MCF 10A (cell line): Measurements from ENCODE around the gene IFITM2. TPM values are rescaled to one million over a fixed set of nuclear protein-coding genes. Genes with fewer than 3 reads are reported as not detected.
"Not testable (repeated sequence)": the region's sequence is repeated elsewhere in the genome, so short reads cannot be mapped to it uniquely, and the experiment has no call there.

Experiments
- BruUV-seq: library from RNA; stranded (reverse); fragments of 400-500 nt; replicated peaks from 2 replicates; lab custom pipeline; 2021; lab: Mats Ljungman, UMichigan
- CTCF ChIA-PET: fragments of 300-600 bp; sonication (Branson Sonifier 250); formaldehyde crosslinking; extraction: SDS; loops from one replicate; lab custom pipeline; 2021; ENCODE audit warnings: antibody characterized with exemption, inconsistent platforms; lab: Yijun Ruan, JAX
- POLR2A ChIA-PET: fragments of 300-600, 350-650 bp; sonication (Branson Sonifier 250); formaldehyde crosslinking; extraction: SDS; loops from one replicate; lab custom pipeline; 2020; ENCODE audit warnings: antibody characterized with exemption, inconsistent platforms; lab: Yijun Ruan, JAX
- DNase-seq: peaks from one replicate; pipeline ENCODE4 v3.0.0-alpha.2; 2018; ENCODE audit not compliant: unreplicated experiment
- H3K27ac Mint-ChIP-seq: one replicate; pipeline ENCODE4 v1.8.0; 2022; ENCODE audit warnings: mild to moderate bottlenecking, low read depth, mixed read lengths; ENCODE audit not compliant: unreplicated experiment
- H3K27me3 Mint-ChIP-seq: one replicate; pipeline ENCODE4 v1.8.0; 2022; ENCODE audit warnings: mixed read lengths; ENCODE audit not compliant: insufficient read depth, unreplicated experiment
- H3K36me3 Mint-ChIP-seq: one replicate; pipeline ENCODE4 v1.8.0; 2022; ENCODE audit warnings: mild to moderate bottlenecking, moderate library complexity, mixed read lengths; ENCODE audit not compliant: insufficient read depth, unreplicated experiment
- H3K4me1 Mint-ChIP-seq: one replicate; pipeline ENCODE4 v1.8.0; 2022; ENCODE audit warnings: mixed read lengths; ENCODE audit not compliant: insufficient read depth, unreplicated experiment
- H3K4me3 Mint-ChIP-seq: one replicate; pipeline ENCODE4 v1.8.0; 2022; ENCODE audit warnings: mild to moderate bottlenecking, moderate library complexity, mixed read lengths; ENCODE audit not compliant: unreplicated experiment
- H3K9me3 Mint-ChIP-seq: one replicate; pipeline ENCODE4 v1.8.0; 2022; ENCODE audit warnings: mixed read lengths; ENCODE audit not compliant: unreplicated experiment
- intact Hi-C: fragments of 100-400 bp; cut with micrococcal nuclease; formaldehyde crosslinking; loops from 2 replicates; pipeline ENCODE4 v1.14.1; 2022
- total RNA-seq: library from RNA; stranded (reverse); gene quantifications from 2 replicates; pipeline ENCODE4 v1.2.3, GENCODE V29; 2022
- TF ChIP-seq, protein P1 (sequence below): fragments of 200-600 bp; IDR thresholded peaks from one replicate; pipeline ENCODE4 v1.8.0; 2022; ENCODE audit warnings: antibody characterized with exemption, mild to moderate bottlenecking; ENCODE audit not compliant: unreplicated experiment

Gene IFITM2
- total RNA-seq, 1 experiment from 2014 or later = 314 TPM

DNA sequence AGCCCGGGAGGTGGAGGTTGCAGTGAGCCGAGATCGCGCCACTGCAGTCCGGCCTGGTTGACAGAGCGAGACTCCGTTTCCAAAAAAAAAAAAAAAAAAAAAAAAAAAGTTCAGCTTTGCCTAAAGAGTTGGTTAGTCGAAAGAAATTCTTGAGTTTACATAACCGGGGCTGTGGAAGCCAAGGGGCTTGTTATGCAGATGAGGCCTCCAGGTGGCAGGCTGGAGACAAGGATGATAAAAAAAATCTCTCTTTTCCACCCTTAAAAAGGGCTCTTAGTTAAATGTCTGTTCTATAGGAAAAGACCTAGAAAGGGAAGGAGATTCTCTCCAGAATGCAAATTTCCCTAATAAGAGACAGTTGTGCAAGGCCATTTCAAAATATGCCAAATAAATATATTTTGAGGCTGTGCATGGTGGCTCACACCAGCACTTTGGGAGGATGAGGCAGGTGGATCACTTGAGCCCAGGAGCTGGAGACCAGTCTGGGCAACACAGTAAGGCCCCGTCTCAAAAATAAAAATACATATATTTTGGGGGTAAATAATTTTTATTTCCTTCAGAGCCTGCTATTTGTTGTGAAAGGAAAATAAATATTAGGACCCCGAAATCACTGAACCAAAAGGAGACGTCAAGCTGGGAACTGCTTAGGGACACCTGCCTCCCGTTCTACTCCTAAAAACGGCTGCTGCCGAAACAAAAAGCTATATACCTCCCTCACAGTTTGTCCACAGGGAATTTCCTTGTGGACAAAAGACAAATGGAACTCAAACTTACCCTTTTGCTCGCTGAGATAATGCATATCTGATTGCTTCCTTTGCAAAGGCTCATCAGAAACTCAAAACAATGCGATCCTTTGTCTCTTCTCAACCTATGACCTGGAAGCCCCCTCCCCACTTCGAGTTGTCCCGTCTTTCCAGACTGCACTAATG is 2.4 kb upstream of the IFITM2 start:
- DNase-seq = peak; percentile 74
- no peak overlapping the region for H3K27ac Mint-ChIP-seq
- CTCF ChIA-PET = interaction anchor here (0.6 to 5.0 kb wide), 11 partner anchors 11 to 151 kb away, joined by 3 to 68 read pairs (median 6); partner anchors contain the start of gene PTDSS2
- no peaks in the 10 kb centered on the region for H3K27me3 Mint-ChIP-seq
- POLR2A ChIA-PET = interaction anchor here (0.6 to 1.8 kb wide), 5 partner anchors 19 to 472 kb away, joined by 3 to 5 read pairs (median 4); partner anchors contain the start of genes GATD1 and PKP3
- no TSS peak for BruUV-seq
- no peaks in the 10 kb centered on the region for H3K36me3 Mint-ChIP-seq
- peaks cover 20% of the 10 kb centered on the region for H3K4me1 Mint-ChIP-seq
- intact Hi-C loops = loop anchor here (2.0 to 5.0 kb wide), 2 partner anchors 53 to 144 kb away; no protein-coding TSS in a partner anchor
- no peak overlapping the region for H3K4me3 Mint-ChIP-seq
- TF ChIP-seq, protein P1, sequence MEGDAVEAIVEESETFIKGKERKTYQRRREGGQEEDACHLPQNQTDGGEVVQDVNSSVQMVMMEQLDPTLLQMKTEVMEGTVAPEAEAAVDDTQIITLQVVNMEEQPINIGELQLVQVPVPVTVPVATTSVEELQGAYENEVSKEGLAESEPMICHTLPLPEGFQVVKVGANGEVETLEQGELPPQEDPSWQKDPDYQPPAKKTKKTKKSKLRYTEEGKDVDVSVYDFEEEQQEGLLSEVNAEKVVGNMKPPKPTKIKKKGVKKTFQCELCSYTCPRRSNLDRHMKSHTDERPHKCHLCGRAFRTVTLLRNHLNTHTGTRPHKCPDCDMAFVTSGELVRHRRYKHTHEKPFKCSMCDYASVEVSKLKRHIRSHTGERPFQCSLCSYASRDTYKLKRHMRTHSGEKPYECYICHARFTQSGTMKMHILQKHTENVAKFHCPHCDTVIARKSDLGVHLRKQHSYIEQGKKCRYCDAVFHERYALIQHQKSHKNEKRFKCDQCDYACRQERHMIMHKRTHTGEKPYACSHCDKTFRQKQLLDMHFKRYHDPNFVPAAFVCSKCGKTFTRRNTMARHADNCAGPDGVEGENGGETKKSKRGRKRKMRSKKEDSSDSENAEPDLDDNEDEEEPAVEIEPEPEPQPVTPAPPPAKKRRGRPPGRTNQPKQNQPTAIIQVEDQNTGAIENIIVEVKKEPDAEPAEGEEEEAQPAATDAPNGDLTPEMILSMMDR = peak; percentile 58
- no peaks in the 10 kb centered on the region for H3K9me3 Mint-ChIP-seq

GRCh38 chr11:305844-306211 is 1.8 kb upstream of the IFITM2 start:
- no peaks in the 10 kb centered on the region for H3K36me3 Mint-ChIP-seq
- no peak overlapping the region for H3K4me3 Mint-ChIP-seq
- BruUV-seq = no TSS peak
- no peak overlapping the region for H3K27ac Mint-ChIP-seq
- intact Hi-C loops = loop anchor here (2.0 to 5.0 kb wide), 2 partner anchors 54 to 143 kb away; no protein-coding TSS in a partner anchor
- ChIA-PET POLR2A (interaction anchor here (0.6 to 1.3 kb wide), 4 partner anchors 19 to 471 kb away, joined by 3 to 5 read pairs (median 4); partner anchors contain the start of genes GATD1 and PKP3), CTCF (interaction anchor here (0.6 to 5.0 kb wide), 14 partner anchors 10 to 143 kb away, joined by 3 to 68 read pairs (median 5); partner anchors contain the start of gene PTDSS2)
- H3K27me3 Mint-ChIP-seq = no peaks in the 10 kb centered on the region
- TF ChIP-seq, protein P1 = no peak
- H3K4me1 Mint-ChIP-seq = peaks cover 20% of the 10 kb centered on the region
- no peaks in the 10 kb centered on the region for H3K9me3 Mint-ChIP-seq
- no peak for DNase-seq

GRCh38 chr11:306645-307371 is 808 bp upstream of the IFITM2 start:
- no peaks in the 10 kb centered on the region for H3K9me3 Mint-ChIP-seq
- intact Hi-C loops = loop anchor here (5.0 kb wide), 1 partner anchor 55 kb away; no protein-coding TSS in a partner anchor
- ChIA-PET CTCF (interaction anchor here (0.8 to 5.0 kb wide), 11 partner anchors 9 to 142 kb away, joined by 3 to 68 read pairs (median 6); partner anchors contain the start of gene PTDSS2), POLR2A (interaction anchor here (1.2 to 2.4 kb wide), 4 partner anchors 23 to 87 kb away, joined by 3 to 24 read pairs (median 5); partner anchors contain the start of gene PKP3)
- no peak overlapping the region for H3K4me3 Mint-ChIP-seq
- BruUV-seq = no TSS peak
- no peak overlapping the region for H3K27ac Mint-ChIP-seq
- TF ChIP-seq, protein P1 = no peak
- H3K36me3 Mint-ChIP-seq = no peaks in the 10 kb centered on the region
- no peaks in the 10 kb centered on the region for H3K27me3 Mint-ChIP-seq
- peaks cover 20% of the 10 kb centered on the region for H3K4me1 Mint-ChIP-seq
- DNase-seq = no peak

- Mint-ChIP-seq H3K4me3 (peak overlapping the region; percentile 73), H3K4me1 (peaks cover 27% of the 10 kb centered on the region), H3K27ac (peak overlapping the region; percentile 61)
- ChIA-PET POLR2A (interaction anchor here (0.6 to 1.9 kb wide), 16 partner anchors 8 to 198 kb away, joined by 3 to 20 read pairs (median 4); partner anchors contain the start of genes BET1L, PKP3, PSMD13 and RIC8A), CTCF (interaction anchor here (0.5 to 1.5 kb wide), 8 partner anchors 9 to 139 kb away, joined by 3 to 8 read pairs (median 3); no protein-coding TSS in a partner anchor)
- BruUV-seq = TSS peak; percentile 52
- H3K9me3 Mint-ChIP-seq, H3K36me3 Mint-ChIP-seq, H3K27me3 Mint-ChIP-seq: not testable (repeated sequence)
- DNase-seq = peak; percentile 44
- intact Hi-C loops = loop anchor here (1.0 to 5.0 kb wide), 3 partner anchors 22 to 57 kb away; no protein-coding TSS in a partner anchor
Measured at GRCh38 chr11:308740-309665, 1.4 kb downstream of the IFITM2 start.

DNA sequence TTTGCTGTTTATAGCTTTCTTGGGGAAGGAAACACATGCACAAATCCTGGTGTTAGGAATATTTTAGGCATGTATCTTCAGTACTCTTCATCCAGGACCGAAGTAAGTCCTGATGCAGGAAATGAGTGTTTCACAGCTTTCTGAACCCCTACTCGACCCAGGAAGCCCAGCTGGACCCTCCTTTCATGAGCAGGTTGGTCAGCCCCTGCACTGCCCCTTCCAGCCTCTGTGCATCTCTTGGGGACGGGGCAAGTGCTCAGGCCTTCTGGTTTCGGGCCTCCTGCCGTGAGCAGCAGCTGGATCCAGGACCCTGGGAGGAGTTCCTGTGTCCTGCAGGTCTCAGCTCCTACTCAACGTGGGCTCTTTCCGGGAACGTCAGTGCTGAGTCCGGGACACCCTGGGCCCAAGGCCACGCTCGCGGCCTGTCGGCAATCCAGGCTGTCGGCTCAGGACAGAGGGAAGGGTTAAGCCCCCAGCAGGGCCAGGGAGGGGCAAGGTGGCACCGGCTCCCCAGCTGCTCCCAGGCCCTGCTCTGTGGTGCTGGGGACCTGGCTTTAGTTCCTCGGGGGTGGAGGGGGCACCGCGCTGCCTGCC is 2.5 kb downstream of the IFITM2 start:
- Mint-ChIP-seq H3K4me1 (peaks cover 32% of the 10 kb centered on the region), H3K27ac (peak overlapping the region; percentile 61), H3K4me3 (peak overlapping the region; percentile 73)
- H3K9me3 Mint-ChIP-seq, H3K27me3 Mint-ChIP-seq, BruUV-seq, H3K36me3 Mint-ChIP-seq: not testable (repeated sequence)
- POLR2A ChIA-PET = interaction anchor here (0.6 to 1.9 kb wide), 9 partner anchors 9 to 197 kb away, joined by 3 to 20 read pairs (median 5); partner anchors contain the start of genes BET1L, PKP3, RIC8A and RNH1
- intact Hi-C loops = loop anchor here (1.0 to 5.0 kb wide), 2 partner anchors 21 to 58 kb away; no protein-coding TSS in a partner anchor
- CTCF ChIA-PET = interaction anchor here (1.1 to 1.5 kb wide), 5 partner anchors 45 to 138 kb away, joined by 3 to 8 read pairs (median 3); no protein-coding TSS in a partner anchor
- DNase-seq = peak; percentile 25
